Spleen (tissue), 7 donors: ENCODE data around the gene CUX1.

ENCODE experiments used
- CTCF ChIP-seq, 11 experiments: fragments of 200-600 bp in 7 of 11; fragments of 450-650 bp in 4 of 11; sonication (generic) in 4 of 11; IDR thresholded peaks in 8 of 11; conservative IDR thresholded peaks in 3 of 11; 1 replicate in 7 of 11; 2 replicates in 4 of 11; pipeline versions ENCODE4 v1.4.0 to v1.8.0; 2016 to 2021; ENCODE audit warnings: antibody characterized with exemption in 11 of 11, inconsistent platforms in 4 of 11, mild to moderate bottlenecking in 1 of 11
- POLR2A ChIP-seq, 3 donors: fragments of 450-650 bp; IDR thresholded peaks; one replicate each; pipeline ENCODE4 v1.5.1; 2017; ENCODE audit warnings: antibody characterized with exemption in 3 of 3, mild to moderate bottlenecking in 1 of 3
- donor health status: DM: no; HTN: no; CAD: no; lungs with moderate emphysema.
- donor health status: DM: no; HTN: no; CAD: no.
- donor health status: DM: no; HTN: no; CAD: no.

GRCh38 chr7:101943306-101943705, 125.9 kb downstream of the CUX1 start:
- TF ChIP-seq CTCF (IDR thresholded peaks at IDR 0.05 in 8 of 11, conservative IDR thresholded peaks at IDR 0.05 in 3 of 11) (no peak), POLR2A (IDR thresholded peaks at IDR 0.05) (no peak)
